ENCODE data around the gene PSMF1.

The PSMF1 gene

GRCh38 chr20:1118336-1119127 is at the start of gene PSMF1:
Gene PSMF1 (plus strand): TSS chr20:1118602. CDS start chr20:1118774, 172 bp downstream.
- peak; percentile 92 to 93 for DNase-seq

DNA sequence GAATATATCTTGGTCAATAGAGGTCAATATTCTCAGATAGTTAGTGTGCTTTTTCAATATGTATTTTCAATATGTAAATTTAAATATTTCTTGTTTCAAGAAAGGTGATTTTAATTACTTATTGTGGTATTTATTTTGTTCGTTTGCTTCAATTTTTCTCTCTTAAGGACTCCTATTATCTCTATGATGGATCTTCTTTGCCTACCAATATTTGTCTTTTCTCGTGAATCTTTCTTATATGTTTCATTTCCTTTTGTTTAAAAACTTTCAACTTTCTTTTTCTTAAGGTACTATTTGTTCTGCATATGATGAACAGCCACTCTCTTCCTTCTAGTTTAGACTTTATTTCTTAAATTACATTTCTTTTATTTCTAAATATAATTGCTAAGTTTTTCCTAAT is 46.1 kb upstream of the PSMF1 start:
- DNase-seq, result no peak

- DNase-seq, result no peak
These were observed 42.8 kb upstream of the PSMF1 start for GRCh38 chr20:1075616-1076015.

GRCh38 chr20:1081891-1082290 is 36.5 kb upstream of the PSMF1 start:
- no peak for DNase-seq

DNA sequence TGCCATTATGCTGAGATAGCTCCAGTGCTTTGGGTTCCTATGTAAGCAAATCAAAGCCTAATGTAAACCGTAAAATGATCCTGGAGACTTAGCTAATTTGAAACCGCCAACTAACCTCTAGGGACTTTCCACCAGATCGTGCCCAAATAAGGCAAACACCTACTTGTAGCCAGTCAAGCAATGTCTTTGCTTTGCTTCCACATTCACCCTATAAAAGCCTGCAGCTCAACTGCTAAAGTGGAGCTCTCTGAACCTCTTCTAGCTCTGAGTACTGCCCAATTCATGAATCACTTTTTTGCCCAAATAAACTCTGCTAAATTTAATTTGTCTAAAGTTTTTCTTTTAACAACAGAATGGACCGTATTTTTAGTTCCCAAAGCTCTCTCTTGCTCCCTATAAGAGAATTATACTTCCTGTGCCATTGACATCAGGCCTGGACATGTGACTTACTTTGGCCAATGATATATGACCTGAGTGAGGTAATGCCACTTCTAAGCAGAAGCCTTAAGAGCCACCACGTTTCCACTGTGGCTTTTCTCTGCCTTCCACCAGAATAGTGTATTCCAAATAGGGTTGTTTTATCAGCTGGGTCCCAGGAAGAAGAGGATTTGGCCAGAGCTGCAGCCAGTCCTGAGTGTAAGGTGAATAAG is 34.8 kb upstream of the PSMF1 start:
- DNase-seq, result no peak

- DNase-seq, result no peak
These were observed 32.7 kb upstream of the PSMF1 start for GRCh38 chr20:1085492-1086276.

DNA sequence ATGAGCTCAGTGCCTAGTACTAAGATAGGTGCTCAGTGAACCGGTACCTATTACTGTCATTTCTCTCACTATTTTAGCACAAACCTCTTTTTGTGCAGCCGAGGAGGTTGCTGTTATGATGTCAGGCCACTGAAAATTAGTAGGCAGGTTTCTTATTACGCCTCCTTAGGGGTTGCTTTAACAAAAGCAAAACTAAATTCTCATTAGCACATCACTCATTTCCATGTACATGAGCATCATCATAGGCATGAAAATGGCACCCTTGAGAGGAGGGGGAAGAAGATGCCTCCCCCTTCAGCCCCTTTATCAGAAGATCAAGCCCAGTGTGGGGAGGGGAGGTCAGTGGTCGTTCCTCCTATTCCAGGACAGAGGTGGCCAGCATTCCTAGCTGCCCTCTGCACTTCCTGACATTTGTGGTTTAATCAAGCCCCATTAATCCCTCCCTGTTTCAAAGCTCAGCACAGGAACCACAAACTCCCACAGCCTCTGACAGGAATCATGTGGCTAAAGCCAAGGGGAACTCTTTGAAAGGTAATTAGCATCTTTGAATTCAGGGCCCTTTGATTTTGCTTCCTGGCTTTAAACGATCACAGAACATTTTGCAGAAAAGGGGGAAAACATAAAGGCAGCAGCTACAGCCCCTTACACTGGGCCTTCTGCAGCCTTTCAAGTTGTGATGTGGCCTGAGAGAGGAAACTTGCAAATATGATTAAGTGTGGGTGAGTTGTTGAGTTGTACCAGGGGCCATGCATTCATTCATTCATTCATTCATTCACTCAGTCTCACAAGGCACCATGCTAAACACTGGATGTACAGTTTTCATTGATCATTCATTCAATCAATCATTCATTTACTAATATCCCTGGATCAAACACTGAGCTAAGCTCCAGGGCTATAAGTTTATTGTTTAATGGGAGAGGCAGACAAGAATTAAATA is 31.9 kb upstream of the PSMF1 start:
- DNase-seq, result no peak

- DNase-seq, result no peak
These were observed 31.0 kb upstream of the PSMF1 start for GRCh38 chr20:1087311-1087905.

DNA sequence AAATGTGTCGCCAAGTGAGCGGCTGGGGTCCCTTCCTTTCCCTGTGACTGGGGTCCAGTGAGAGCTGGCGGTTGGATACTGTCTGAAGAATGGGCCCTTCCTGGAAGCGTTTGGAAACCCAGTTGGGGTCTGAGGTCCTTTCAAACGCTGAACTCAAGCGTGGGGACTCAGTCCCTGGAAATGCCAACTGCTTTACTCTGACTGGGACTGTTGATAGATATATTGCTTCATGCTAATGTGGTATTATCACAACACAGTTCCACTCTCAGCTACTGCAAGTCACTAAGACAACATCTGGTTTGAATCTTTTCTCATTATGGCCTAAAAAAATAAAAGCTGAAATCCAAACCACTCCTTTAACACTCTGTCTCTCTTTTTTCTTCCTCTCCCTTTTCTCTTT is 23.7 kb upstream of the PSMF1 start:
- no peak for DNase-seq

DNA sequence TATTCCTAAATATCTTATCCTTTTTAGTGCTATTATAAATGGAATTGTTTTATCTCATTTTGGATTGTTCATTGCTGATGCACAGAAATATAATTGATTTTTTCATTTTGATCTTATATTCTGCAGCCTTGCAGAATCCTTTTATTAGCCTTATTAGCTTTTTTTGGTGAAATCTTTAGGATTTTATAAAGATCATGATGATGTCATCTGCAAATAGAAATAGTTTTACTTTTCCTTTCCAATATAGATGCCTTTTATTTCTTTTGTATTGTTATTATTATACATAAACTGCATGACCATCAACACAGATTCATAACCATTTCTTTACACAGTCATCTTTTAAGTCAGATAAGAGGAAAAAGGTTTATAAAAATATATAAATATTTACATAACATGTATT is 16.9 kb upstream of the PSMF1 start:
- DNase-seq, result no peak

- no peak for DNase-seq
These were observed 16.4 kb upstream of the PSMF1 start for GRCh38 chr20:1102016-1102415.

DNA sequence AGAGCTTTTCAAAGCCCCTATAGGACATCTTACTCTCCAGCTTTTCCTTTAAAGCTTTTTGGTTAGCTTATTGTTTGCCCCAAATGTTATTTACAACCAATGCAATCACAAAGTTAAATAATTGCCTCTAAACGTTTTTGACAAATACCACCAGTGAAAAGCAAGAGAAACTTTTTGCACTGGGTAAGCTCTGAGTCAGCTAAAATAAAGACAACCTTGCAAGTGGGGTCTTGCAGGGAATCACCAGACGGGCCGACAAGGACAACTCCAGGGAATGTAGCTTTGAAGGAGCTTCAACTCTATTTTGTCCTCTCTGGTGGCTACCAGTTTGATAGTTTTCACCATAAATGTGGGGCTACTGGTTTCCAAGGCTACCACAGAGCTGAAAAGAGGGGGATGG is 14.7 kb upstream of the PSMF1 start:
- no peak for DNase-seq

- DNase-seq, result no peak
These were observed 12.7 kb upstream of the PSMF1 start for GRCh38 chr20:1105599-1106194.

DNA sequence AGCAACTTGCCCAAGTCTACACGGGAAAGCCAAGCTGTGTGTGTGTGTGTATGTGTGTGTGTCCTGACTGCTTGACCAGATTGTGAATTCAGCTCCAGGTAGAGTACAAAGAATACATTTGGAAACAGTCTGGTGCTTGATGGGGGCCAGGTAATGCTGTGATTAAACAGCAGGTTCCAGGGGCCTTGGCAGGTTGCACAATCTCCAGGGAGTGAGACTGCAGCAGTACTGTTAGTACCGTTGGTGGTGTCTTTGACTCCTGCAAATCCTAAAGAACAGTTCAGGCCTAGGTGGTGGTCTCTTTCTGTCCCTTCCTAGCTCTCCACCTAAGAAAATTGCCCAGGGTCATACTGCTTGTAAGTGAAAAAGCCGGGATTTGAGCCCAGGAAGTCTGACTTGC is 11.2 kb upstream of the PSMF1 start:
- no peak for DNase-seq

DNA sequence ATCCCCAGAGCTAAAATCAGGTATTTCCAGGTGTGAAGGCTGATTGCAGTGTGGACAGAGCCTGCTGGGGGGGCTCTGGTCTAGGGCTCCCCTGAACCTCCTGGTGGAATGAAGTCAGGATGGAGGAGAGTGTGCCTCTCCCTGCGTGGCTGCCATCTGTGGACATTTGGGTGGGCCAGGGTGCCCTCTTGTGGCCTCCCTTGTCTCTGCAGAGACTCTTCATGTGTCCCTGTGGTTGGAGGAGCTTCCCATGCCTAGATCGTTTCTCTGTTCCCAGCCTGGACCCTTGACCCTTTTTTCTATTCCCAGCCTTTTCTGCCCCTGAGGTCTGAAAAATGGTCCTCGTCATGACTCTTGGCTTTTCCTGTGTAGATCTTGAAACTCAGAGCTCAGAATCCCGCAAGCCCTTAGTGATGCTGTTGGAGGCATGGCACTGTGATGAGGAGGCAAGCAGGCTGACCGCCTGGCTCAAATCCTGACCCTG is 9.9 kb upstream of the PSMF1 start:
- DNase-seq, result peak; percentile 36 to 51

- DNase-seq, result no peak
These were observed 5.5 kb upstream of the PSMF1 start for GRCh38 chr20:1112908-1113307.

DNA sequence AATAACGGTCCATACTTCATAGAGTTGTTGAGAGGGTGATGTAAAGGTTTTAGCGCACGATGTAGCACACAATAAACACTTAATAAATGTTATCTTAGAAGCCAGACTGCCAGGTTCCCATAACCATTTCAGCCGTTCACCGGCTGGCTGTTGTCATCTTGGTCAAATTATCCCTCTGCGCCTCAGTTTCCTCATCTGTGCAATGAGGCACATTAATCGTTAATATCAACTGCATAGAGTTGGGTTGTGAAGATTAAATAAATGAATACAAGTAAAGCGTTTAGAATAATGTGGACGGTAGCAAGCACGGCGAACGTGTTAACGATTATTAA is 432 bp upstream of the PSMF1 start:
- DNase-seq, result no peak

DNA sequence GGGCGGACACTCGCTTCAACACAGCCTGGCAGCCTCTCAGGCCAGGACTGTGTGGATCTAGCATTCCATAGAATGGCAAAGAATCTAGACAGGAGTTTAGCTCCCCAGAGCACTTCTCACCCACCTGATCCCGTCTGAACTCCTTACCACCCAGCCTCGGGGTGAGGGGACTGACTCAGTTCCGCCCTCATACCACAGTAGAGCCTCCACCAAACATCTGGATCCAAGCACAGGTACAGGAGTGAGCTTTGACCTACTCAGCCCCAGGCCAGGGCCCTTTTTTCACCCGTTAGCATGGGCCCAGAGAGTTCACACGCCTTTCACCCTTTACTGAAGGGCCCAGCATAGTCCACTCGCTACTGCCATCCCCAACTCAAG is 715 bp downstream of the PSMF1 start:
- peak in 1 of 2 experiments; percentile 3 for DNase-seq

DNA sequence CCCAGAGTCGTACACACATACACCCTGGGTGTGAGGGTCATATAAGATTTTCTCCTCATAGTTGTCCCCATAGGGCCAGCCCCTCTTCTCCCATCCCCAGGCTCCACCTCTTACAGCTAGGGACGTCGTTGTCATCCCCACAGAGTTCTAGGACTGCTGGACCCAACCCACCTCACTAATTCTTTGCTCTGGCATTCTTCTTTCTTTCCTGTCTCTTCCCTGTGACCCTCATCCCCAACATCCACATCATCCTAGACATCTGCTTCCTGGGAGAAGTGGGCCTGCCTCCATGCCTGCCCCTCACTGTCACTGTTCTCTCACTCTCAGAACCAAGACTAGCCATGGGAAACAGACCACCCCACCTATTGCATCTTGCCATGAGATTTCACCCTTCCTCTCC is 1.1 kb downstream of the PSMF1 start:
- no peak for DNase-seq

DNA sequence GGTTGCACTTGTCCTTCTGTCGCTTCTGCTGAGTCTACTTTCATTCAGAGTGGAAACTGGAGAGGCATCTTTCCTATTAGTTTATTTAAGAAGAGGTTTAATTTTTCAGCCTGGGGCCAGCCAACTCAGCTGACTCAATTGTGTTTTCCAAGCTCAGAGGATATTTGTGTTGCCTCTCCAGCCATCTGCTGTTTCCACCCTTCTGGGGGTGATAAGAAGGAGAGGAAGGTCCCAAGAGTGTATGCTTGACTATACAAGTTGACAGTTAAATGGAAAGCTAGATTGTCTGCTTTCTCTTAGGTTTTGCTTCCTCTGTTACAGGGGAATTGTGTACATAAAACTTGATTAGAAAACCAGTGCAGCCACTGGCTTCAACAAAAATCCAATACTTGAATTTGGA is 3.0 kb downstream of the PSMF1 start:
- no peak for DNase-seq

DNA sequence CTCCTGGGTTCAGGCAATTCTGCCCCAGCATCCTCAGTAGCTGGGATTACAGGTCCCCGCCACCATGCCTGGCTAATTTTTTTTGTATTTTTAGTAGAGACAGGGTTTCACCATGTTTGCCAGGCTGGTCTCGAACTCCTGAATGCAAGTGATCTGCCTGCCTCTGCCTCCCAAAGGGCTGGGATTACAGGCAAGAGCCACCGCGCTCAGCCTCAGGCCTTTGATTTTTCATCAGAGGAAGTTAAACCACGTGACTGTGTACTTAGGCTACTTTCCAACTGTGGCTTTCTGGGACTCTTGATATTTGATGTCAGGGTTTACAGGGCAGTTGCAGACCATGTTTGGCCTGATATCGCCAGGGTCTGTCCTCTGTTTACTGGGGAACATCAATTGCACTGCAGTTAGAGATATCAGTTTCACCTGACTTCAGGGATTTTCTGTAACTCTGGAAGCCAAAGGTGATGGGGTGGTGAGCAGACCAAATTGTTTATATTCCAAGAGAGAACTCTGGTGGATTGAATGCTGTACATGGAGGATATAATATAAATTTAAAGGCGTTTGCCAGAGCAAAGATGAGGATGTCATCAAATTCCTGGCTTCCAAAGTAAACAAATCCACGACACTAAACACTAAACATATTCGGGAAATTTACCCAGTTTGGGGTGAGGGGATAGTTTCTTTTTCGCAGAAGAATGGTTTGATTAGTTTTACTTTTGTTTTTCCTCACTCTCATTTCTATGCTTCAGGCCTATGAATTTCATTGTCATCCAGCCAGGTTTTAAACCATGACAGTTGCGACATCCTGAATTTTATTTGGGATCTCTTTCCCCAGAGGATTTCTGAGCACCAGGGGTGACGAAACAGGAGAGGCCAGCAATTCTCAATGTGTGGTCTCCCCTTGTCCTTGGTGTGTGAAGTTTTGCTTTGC is 4.2 kb downstream of the PSMF1 start:
- peak in 1 of 2 experiments; percentile 2 for DNase-seq

All from stimulated activated CD4-positive, alpha-beta T cell treated with anti-CD3 and anti-CD28 coated beads, Interleukin-4, amount 100 ng/mL, for 4 hours (primary cell).